T-helper 17 cell (primary cell): Measurements from ENCODE around the gene POTEC. TPM values are rescaled to one million over a fixed set of nuclear protein-coding genes. Genes with fewer than 3 reads are reported as not detected.
"Not testable (repeated sequence)": the region's sequence is repeated elsewhere in the genome, so short reads cannot be mapped to it uniquely, and the experiment has no call there.

Experiments used
- ATAC-seq: fragments of 150-1000 bp; cut with Tn5 transposase; 2 replicates; pipeline ENCODE4 v1.10.0; 2021; ENCODE audit warnings: mild to moderate bottlenecking, moderate library complexity
- DNase-seq, 3 donors: peaks; one replicate each; pipeline versions ENCODE4 v3.0.0 to v3.0.0-alpha.2; 2020 to 2021
- H3K9me3 ChIP-seq: one replicate; pipeline ENCODE4 v1.7.0; 2013; ENCODE audit warnings: low read length, mild to moderate bottlenecking; ENCODE audit not compliant: control insufficient read depth, poor library complexity, severe bottlenecking
- H3K27ac Mint-ChIP-seq: one replicate; pipeline ENCODE4 v1.8.0; 2022; ENCODE audit warnings: mild to moderate bottlenecking, moderate library complexity, mixed read lengths
- H3K27me3 Mint-ChIP-seq: one replicate; pipeline ENCODE4 v1.8.0; 2022; ENCODE audit warnings: mixed read lengths
- H3K36me3 Mint-ChIP-seq: one replicate; pipeline ENCODE4 v1.8.0; 2022; ENCODE audit warnings: low read depth, mixed read lengths
- H3K4me1 Mint-ChIP-seq: one replicate; pipeline ENCODE4 v1.8.0; 2022; ENCODE audit warnings: mild to moderate bottlenecking, mixed read lengths
- H3K4me3 Mint-ChIP-seq: one replicate; pipeline ENCODE4 v1.8.0; 2022; ENCODE audit warnings: mild to moderate bottlenecking, moderate library complexity, mixed read lengths
- total RNA-seq, 4 donors: library from RNA in 2 of 4; stranded (reverse) in 2 of 4; gene quantifications; one replicate each; pipeline ENCODE4 v1.2.3 and lab custom pipeline; 2022 to 2026

The POTEC gene
- total RNA-seq, 2 donors from 2014 or later = not detected

GRCh38 chr18:14474007-14474720, 69.2 kb downstream of the POTEC start:
- not testable (repeated sequence) for H3K4me1 Mint-ChIP-seq, H3K27ac Mint-ChIP-seq, H3K4me3 Mint-ChIP-seq

GRCh38 chr18:14473250-14474006, 70.0 kb downstream of the POTEC start:
- not testable (repeated sequence) for DNase-seq, H3K9me3 ChIP-seq, H3K27ac Mint-ChIP-seq, H3K27me3 Mint-ChIP-seq, ATAC-seq, H3K4me3 Mint-ChIP-seq, H3K36me3 Mint-ChIP-seq, H3K4me1 Mint-ChIP-seq

More at GRCh38 chr18:14474007-14474720, 69.2 kb downstream of the POTEC start:
- not testable (repeated sequence) for DNase-seq, H3K27me3 Mint-ChIP-seq, H3K9me3 ChIP-seq, ATAC-seq, H3K36me3 Mint-ChIP-seq

- ATAC-seq, H3K4me3 Mint-ChIP-seq, H3K4me1 Mint-ChIP-seq, H3K9me3 ChIP-seq, H3K27ac Mint-ChIP-seq, H3K27me3 Mint-ChIP-seq, H3K36me3 Mint-ChIP-seq, DNase-seq: not testable (repeated sequence)
Measured at GRCh38 chr18:14471286-14471685, 72.1 kb downstream of the POTEC start.

- not testable (repeated sequence) for H3K9me3 ChIP-seq, H3K27ac Mint-ChIP-seq, H3K27me3 Mint-ChIP-seq, ATAC-seq, H3K4me1 Mint-ChIP-seq, H3K4me3 Mint-ChIP-seq, DNase-seq, H3K36me3 Mint-ChIP-seq
Measured at GRCh38 chr18:14470446-14470845, 73.0 kb downstream of the POTEC start.

- ATAC-seq, DNase-seq, H3K4me3 Mint-ChIP-seq, H3K9me3 ChIP-seq, H3K4me1 Mint-ChIP-seq, H3K27me3 Mint-ChIP-seq, H3K27ac Mint-ChIP-seq, H3K36me3 Mint-ChIP-seq: not testable (repeated sequence)
Measured at GRCh38 chr18:14470046-14470445, 73.4 kb downstream of the POTEC start.

- H3K27ac Mint-ChIP-seq, H3K4me3 Mint-ChIP-seq, DNase-seq, H3K9me3 ChIP-seq, H3K27me3 Mint-ChIP-seq, H3K4me1 Mint-ChIP-seq, ATAC-seq, H3K36me3 Mint-ChIP-seq: not testable (repeated sequence)
Measured at GRCh38 chr18:14465989-14466388, 77.4 kb downstream of the POTEC start.

Other genes with a start within 250 kb of the POTEC start
- not detected for gene ANKRD30B, start 204.6 kb upstream of the POTEC start, total RNA-seq